SH-SY5Y (cell line): ENCODE measurements around the gene COG7.

Experiments used
- GATA2 ChIP-seq: IDR thresholded peaks from 2 replicates; pipeline ENCODE4 v1.6.1; 2011; ENCODE audit warnings: mild to moderate bottlenecking, low read depth, low read length
- GATA3 ChIP-seq: IDR thresholded peaks from 2 replicates; pipeline ENCODE4 v1.6.1; 2011; ENCODE audit warnings: low read depth, mild to moderate bottlenecking, low read length, moderate library complexity

DNA sequence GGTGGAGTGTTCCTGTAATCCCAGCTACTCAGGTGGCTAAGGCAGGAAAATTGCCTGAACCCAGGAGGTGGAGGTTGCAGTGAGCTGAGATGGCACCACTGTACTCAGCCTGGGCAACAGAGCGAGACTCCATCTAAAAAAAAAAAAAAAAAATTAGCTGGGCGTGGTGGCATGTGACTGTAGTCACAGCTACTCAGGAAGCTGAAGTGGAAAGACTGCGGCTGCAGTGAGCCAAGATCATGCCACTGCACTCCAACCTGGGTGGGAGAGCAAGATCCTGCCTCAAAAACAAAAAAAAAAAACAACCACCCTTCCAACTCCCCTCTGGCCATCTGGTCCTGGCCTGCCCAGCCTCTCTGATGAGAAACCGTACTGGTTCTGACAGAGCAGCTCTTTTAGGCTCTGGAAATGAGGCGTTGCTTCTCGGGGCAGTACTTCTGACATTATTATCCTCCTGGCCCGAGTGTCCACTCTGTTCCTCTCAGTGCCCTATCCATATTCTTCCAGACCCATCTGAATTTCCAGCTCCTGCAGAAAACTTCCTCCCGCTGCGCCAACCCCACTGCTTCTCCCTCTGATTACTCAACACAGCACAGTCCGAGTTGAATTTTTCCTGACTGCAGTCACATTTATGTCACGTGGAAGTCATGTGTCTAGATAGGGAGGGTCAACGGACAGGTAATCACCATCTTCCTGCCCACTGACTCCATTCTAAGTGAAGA is 44.0 kb upstream of the COG7 start:
- TF ChIP-seq GATA2 (no peak), GATA3 (no peak)
